Measurements from ENCODE around the gene NIF3L1.

NIF3L1 gene

GRCh38 chr2:200929334-200930249, 40.4 kb downstream of the NIF3L1 start:
- Histone ChIP-seq H3K9ac (ENCODE audit: low read length) (no peak overlapping the region), H3K14ac (ENCODE audit: low read length) (no peak overlapping the region), H2BK120ac (ENCODE audit: insufficient read depth, low read length, poor library complexity) (no peak overlapping the region), H3K27ac (ENCODE audit: low read depth, low read length) (no peak overlapping the region), H4K91ac (ENCODE audit: low read depth, low read length) (no peak overlapping the region), H3K9me3 (ENCODE audit: insufficient read depth, low read depth, low read length) (no peaks in the 10 kb centered on the region), H3K36me3 (ENCODE audit: control insufficient read depth in 1 of 2, insufficient read depth in 2 of 2, low read length in 2 of 2) (peaks cover 14 to 17% of the 10 kb centered on the region in 2 experiments), H3K23ac (ENCODE audit: low read length) (no peak overlapping the region), H3K4me3 (ENCODE audit: low read depth, low read length) (no peak overlapping the region), H3K79me1 (ENCODE audit: low read length) (no peaks in the 10 kb centered on the region), H4K12ac (ENCODE audit: low read depth, low read length) (no peak overlapping the region), H3K18ac (ENCODE audit: low read length) (no peak overlapping the region), H3K79me2 (ENCODE audit: control insufficient read depth, insufficient read depth, low read length, poor library complexity) (no peaks in the 10 kb centered on the region), H2AK5ac (ENCODE audit: low read length) (no peak overlapping the region), H2AFZ (ENCODE audit: insufficient read depth, low read length, poor library complexity) (no peak overlapping the region), H2BK5ac (ENCODE audit: low read depth, low read length, poor library complexity) (no peak overlapping the region), H2BK12ac (ENCODE audit: low read length) (no peak overlapping the region), H3K4ac (ENCODE audit: low read depth, low read length) (no peak overlapping the region), H3K27me3 (ENCODE audit: insufficient read depth, low read length) (no peaks in the 10 kb centered on the region), H4K8ac (ENCODE audit: low read depth, low read length) (no peak overlapping the region), H3K4me2 (ENCODE audit: low read length) (no peak overlapping the region), H3K4me1 (ENCODE audit: control insufficient read depth in 1 of 2, insufficient read depth in 2 of 2, low read length in 2 of 2) (no peaks in the 10 kb centered on the region)
- no peak for DNase-seq
- no CpG with 5 or more reads among the region's 2 CpGs for WGBS (ENCODE audit: extremely low coverage, insufficient coverage, insufficient read length)

- Histone ChIP-seq H3K4me1 (ENCODE audit: control insufficient read depth in 1 of 2, insufficient read depth in 2 of 2, low read length in 2 of 2) (no peaks in the 10 kb centered on the region), H2BK5ac (ENCODE audit: low read depth, low read length, poor library complexity) (no peak overlapping the region), H2AK5ac (ENCODE audit: low read length) (no peak overlapping the region), H3K9ac (ENCODE audit: low read length) (no peak overlapping the region), H3K36me3 (ENCODE audit: control insufficient read depth in 1 of 2, insufficient read depth in 2 of 2, low read length in 2 of 2) (peaks cover 15 to 22% of the 10 kb centered on the region in 2 experiments), H3K4me3 (ENCODE audit: low read depth, low read length) (no peak overlapping the region), H3K4me2 (ENCODE audit: low read length) (no peak overlapping the region), H4K91ac (ENCODE audit: low read depth, low read length) (no peak overlapping the region), H3K9me3 (ENCODE audit: insufficient read depth, low read depth, low read length) (no peaks in the 10 kb centered on the region), H3K27ac (ENCODE audit: low read depth, low read length) (no peak overlapping the region), H2BK120ac (ENCODE audit: insufficient read depth, low read length, poor library complexity) (no peak overlapping the region), H2AFZ (ENCODE audit: insufficient read depth, low read length, poor library complexity) (no peak overlapping the region), H3K23ac (ENCODE audit: low read length) (no peak overlapping the region), H3K18ac (ENCODE audit: low read length) (no peak overlapping the region), H3K79me2 (ENCODE audit: control insufficient read depth, insufficient read depth, low read length, poor library complexity) (no peaks in the 10 kb centered on the region), H3K79me1 (ENCODE audit: low read length) (no peaks in the 10 kb centered on the region), H4K8ac (ENCODE audit: low read depth, low read length) (no peak overlapping the region), H3K14ac (ENCODE audit: low read length) (no peak overlapping the region), H4K12ac (ENCODE audit: low read depth, low read length) (no peak overlapping the region), H2BK12ac (ENCODE audit: low read length) (no peak overlapping the region), H3K4ac (ENCODE audit: low read depth, low read length) (no peak overlapping the region), H3K27me3 (ENCODE audit: insufficient read depth, low read length) (no peaks in the 10 kb centered on the region)
- DNase-seq = no peak
- no CpG with 5 or more reads among the region's 3 CpGs for WGBS (ENCODE audit: extremely low coverage, insufficient coverage, insufficient read length)
Measured at GRCh38 chr2:200930947-200931626, 41.9 kb downstream of the NIF3L1 start.

- H3K36me3 ChIP-seq (ENCODE audit: control insufficient read depth in 1 of 2, insufficient read depth in 2 of 2, low read length in 2 of 2) = peaks cover 15 to 27% of the 10 kb centered on the region in 2 experiments
- H2AK5ac ChIP-seq (ENCODE audit: low read length) = no peak overlapping the region
- no peak overlapping the region for H4K12ac ChIP-seq (ENCODE audit: low read depth, low read length)
- no peaks in the 10 kb centered on the region for H3K27me3 ChIP-seq (ENCODE audit: insufficient read depth, low read length)
- H3K23ac ChIP-seq (ENCODE audit: low read length) = no peak overlapping the region
- no peak overlapping the region for H3K4me2 ChIP-seq (ENCODE audit: low read length)
- H3K27ac ChIP-seq (ENCODE audit: low read depth, low read length) = no peak overlapping the region
- H3K79me2 ChIP-seq (ENCODE audit: control insufficient read depth, insufficient read depth, low read length, poor library complexity) = no peaks in the 10 kb centered on the region
- H4K91ac ChIP-seq (ENCODE audit: low read depth, low read length) = no peak overlapping the region
- no peak overlapping the region for H3K4ac ChIP-seq (ENCODE audit: low read depth, low read length)
- no CpG with 5 or more reads among the region's 1 CpG for WGBS (ENCODE audit: extremely low coverage, insufficient coverage, insufficient read length)
- no peak for DNase-seq
- H3K4me3 ChIP-seq (ENCODE audit: low read depth, low read length) = no peak overlapping the region
- H3K4me1 ChIP-seq (ENCODE audit: control insufficient read depth in 1 of 2, insufficient read depth in 2 of 2, low read length in 2 of 2) = peaks cover 0 to 4% of the 10 kb centered on the region in 2 experiments
- no peak overlapping the region for H2AFZ ChIP-seq (ENCODE audit: insufficient read depth, low read length, poor library complexity)
- no peaks in the 10 kb centered on the region for H3K9me3 ChIP-seq (ENCODE audit: insufficient read depth, low read depth, low read length)
- H3K9ac ChIP-seq (ENCODE audit: low read length) = no peak overlapping the region
- no peak overlapping the region for H2BK120ac ChIP-seq (ENCODE audit: insufficient read depth, low read length, poor library complexity)
- no peak overlapping the region for H3K18ac ChIP-seq (ENCODE audit: low read length)
- no peak overlapping the region for H2BK5ac ChIP-seq (ENCODE audit: low read depth, low read length, poor library complexity)
- no peak overlapping the region for H3K14ac ChIP-seq (ENCODE audit: low read length)
- no peak overlapping the region for H2BK12ac ChIP-seq (ENCODE audit: low read length)
- H4K8ac ChIP-seq (ENCODE audit: low read depth, low read length) = no peak overlapping the region
- no peaks in the 10 kb centered on the region for H3K79me1 ChIP-seq (ENCODE audit: low read length)
Measured at GRCh38 chr2:200939832-200940231, 50.7 kb downstream of the NIF3L1 start.

- Histone ChIP-seq H3K27me3 (ENCODE audit: insufficient read depth, low read length) (no peaks in the 10 kb centered on the region), H4K8ac (ENCODE audit: low read depth, low read length) (no peak overlapping the region), H3K4me1 (ENCODE audit: control insufficient read depth in 1 of 2, insufficient read depth in 2 of 2, low read length in 2 of 2) (peaks cover 0 to 4% of the 10 kb centered on the region in 2 experiments), H3K27ac (ENCODE audit: low read depth, low read length) (no peak overlapping the region), H3K23ac (ENCODE audit: low read length) (no peak overlapping the region), H3K9me3 (ENCODE audit: insufficient read depth, low read depth, low read length) (no peaks in the 10 kb centered on the region), H3K9ac (ENCODE audit: low read length) (no peak overlapping the region), H4K12ac (ENCODE audit: low read depth, low read length) (no peak overlapping the region), H2BK12ac (ENCODE audit: low read length) (no peak overlapping the region), H2BK120ac (ENCODE audit: insufficient read depth, low read length, poor library complexity) (no peak overlapping the region), H2BK5ac (ENCODE audit: low read depth, low read length, poor library complexity) (no peak overlapping the region), H3K4me3 (ENCODE audit: low read depth, low read length) (no peak overlapping the region), H4K91ac (ENCODE audit: low read depth, low read length) (no peak overlapping the region), H3K79me2 (ENCODE audit: control insufficient read depth, insufficient read depth, low read length, poor library complexity) (no peaks in the 10 kb centered on the region), H3K4me2 (ENCODE audit: low read length) (no peak overlapping the region), H3K18ac (ENCODE audit: low read length) (no peak overlapping the region), H3K36me3 (ENCODE audit: control insufficient read depth in 1 of 2, insufficient read depth in 2 of 2, low read length in 2 of 2) (peaks cover 17 to 33% of the 10 kb centered on the region in 2 experiments), H2AFZ (ENCODE audit: insufficient read depth, low read length, poor library complexity) (no peak overlapping the region), H3K14ac (ENCODE audit: low read length) (no peak overlapping the region), H2AK5ac (ENCODE audit: low read length) (no peak overlapping the region), H3K79me1 (ENCODE audit: low read length) (no peaks in the 10 kb centered on the region), H3K4ac (ENCODE audit: low read depth, low read length) (no peak overlapping the region)
- no peak for DNase-seq
- WGBS (ENCODE audit: extremely low coverage, insufficient coverage, insufficient read length) = no CpG with 5 or more reads among the region's 1 CpG
Measured at GRCh38 chr2:200943527-200944105, 54.4 kb downstream of the NIF3L1 start.

Data from trophoblast cell (in vitro differentiated cells and primary cell).